SK-N-SH (cell line): ENCODE data around the gene C19orf53.

Experiments used
- FOXM1 ChIP-seq: IDR thresholded peaks from 2 replicates; pipeline ENCODE4 v1.4.0; 2012; ENCODE audit warnings: low read depth, mild to moderate bottlenecking
- SMC3 ChIP-seq: IDR thresholded peaks from 2 replicates; pipeline ENCODE4 v1.6.1; 2012; ENCODE audit warnings: low read depth, low read length, improper control_type of control experiment
- YY1 ChIP-seq: IDR thresholded peaks from 2 replicates; pipeline ENCODE4 v1.4.0; 2012; ENCODE audit warnings: low read depth, mild to moderate bottlenecking
- TF ChIP-seq, protein P1 (sequence below): fragments of 200-600 bp; sonication (generic); IDR thresholded peaks from 2 replicates; pipeline ENCODE4 v1.6.1; 2017; ENCODE audit warnings: antibody characterized with exemption, mild to moderate bottlenecking, moderate library complexity

DNA sequence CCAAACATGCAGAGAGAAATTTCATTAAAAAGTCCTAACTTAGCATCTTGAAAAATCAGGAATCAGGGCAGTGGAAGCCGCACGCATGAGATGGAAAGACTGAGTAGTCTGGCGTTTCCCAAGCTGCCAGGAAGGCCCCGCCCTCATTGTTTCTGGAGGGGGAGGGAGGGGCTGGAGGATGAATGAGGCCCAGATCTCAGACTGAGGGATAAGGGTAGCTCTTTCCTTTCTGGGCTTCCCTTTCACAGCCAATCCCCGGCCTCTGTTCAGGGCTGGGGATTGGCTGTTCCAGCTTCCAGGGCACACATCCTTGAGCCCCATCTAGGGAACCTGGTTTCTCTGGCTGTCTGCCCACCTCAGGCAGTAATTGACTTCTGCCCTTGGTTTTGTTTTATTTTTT lies 7.3 kb downstream of the C19orf53 start:
- TF ChIP-seq YY1 (no peak; the same call in 1 of the 2 replicates), SMC3 (no peak), FOXM1 (no peak)
- TF ChIP-seq, protein P1, sequence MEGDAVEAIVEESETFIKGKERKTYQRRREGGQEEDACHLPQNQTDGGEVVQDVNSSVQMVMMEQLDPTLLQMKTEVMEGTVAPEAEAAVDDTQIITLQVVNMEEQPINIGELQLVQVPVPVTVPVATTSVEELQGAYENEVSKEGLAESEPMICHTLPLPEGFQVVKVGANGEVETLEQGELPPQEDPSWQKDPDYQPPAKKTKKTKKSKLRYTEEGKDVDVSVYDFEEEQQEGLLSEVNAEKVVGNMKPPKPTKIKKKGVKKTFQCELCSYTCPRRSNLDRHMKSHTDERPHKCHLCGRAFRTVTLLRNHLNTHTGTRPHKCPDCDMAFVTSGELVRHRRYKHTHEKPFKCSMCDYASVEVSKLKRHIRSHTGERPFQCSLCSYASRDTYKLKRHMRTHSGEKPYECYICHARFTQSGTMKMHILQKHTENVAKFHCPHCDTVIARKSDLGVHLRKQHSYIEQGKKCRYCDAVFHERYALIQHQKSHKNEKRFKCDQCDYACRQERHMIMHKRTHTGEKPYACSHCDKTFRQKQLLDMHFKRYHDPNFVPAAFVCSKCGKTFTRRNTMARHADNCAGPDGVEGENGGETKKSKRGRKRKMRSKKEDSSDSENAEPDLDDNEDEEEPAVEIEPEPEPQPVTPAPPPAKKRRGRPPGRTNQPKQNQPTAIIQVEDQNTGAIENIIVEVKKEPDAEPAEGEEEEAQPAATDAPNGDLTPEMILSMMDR, result no peak
